ENCODE data around the gene CIB4. TPM values are rescaled to one million over a fixed set of nuclear protein-coding genes. Genes with fewer than 3 reads are reported as not detected.

CIB4 gene
- total and polyA plus RNA-seq, 9 of the 15 experiments (the other 6 are each of a cell fraction or from before 2014, with no cell fraction given), result not detected

GRCh38 chr2:26633351-26633945 is 7.7 kb downstream of the CIB4 start:
- Histone ChIP-seq H3K36me3 (ENCODE audit: control insufficient read depth, insufficient read depth, low read length) (no peaks in the 10 kb centered on the region), H3K27ac (ENCODE audit: extremely low read depth, low read depth, low read length) (no peak overlapping the region), H3K79me2 (ENCODE audit: control insufficient read depth, insufficient read depth, low read length) (no peaks in the 10 kb centered on the region), H4K20me1 (replicated peaks; ENCODE audit: control insufficient read depth, insufficient read depth, low read length) (peaks cover 20% of the 10 kb centered on the region; the same call in 1 of the 2 replicates), H3K9me3 (replicated peaks; ENCODE audit: control insufficient read depth, insufficient read depth, low read depth, low read length) (no peaks in the 10 kb centered on the region), H3K9me1 (ENCODE audit: control insufficient read depth, insufficient read depth, low read length) (no peaks in the 10 kb centered on the region), H3K4me2 (ENCODE audit: insufficient read depth, low read length) (no peak overlapping the region), H2AFZ (ENCODE audit: low read depth, low read length) (no peak overlapping the region), H3K27me3 (ENCODE audit: control insufficient read depth in 2 of 2, insufficient read depth in 2 of 2, low read length in 2 of 2) (peaks cover 48 to 89% of the 10 kb centered on the region in 2 experiments; a peak in 4 of 5 replicates), H3K9ac (ENCODE audit: insufficient read depth in 1 of 2, low read depth in 2 of 2, low read length in 2 of 2) (no peak overlapping the region), H3K4me1 (replicated peaks in 1 of 2; ENCODE audit: control insufficient read depth in 2 of 2, insufficient read depth in 2 of 2, low read length in 2 of 2) (peaks cover 0 to 3% of the 10 kb centered on the region in 2 experiments; a peak in 3 of 5 replicates), H3K4me3 (no peak overlapping the region)
- no peak for DNase-seq (ENCODE audit: extremely low read depth in 1 of 4, low spot score in 3 of 4)
- no peak for FAIRE-seq
- POLR2A ChIA-PET, result interaction anchor here (0.6 to 1.3 kb wide), 4 partner anchors 8 to 111 kb away, joined by 3 to 5 read pairs (median 3); partner anchors contain the start of gene CIB4
- no peak for TF ChIP-seq HBP1 (CRISPR knock-in tag; IDR thresholded peaks at IDR 0.05)
- no peak for TF ChIP-seq SIX5 (IDR thresholded peaks at IDR 0.05; ENCODE audit: borderline replicate concordance in 1 of 2, insufficient read depth in 1 of 2, low read depth in 1 of 2, low read length in 2 of 2)
- no peak for TF ChIP-seq SLC30A9 (CRISPR knock-in tag; IDR thresholded peaks at IDR 0.05)
- no peak for TF ChIP-seq ZNF146 (CRISPR knock-in tag; IDR thresholded peaks at IDR 0.05; ENCODE audit: unreplicated experiment)
- no peak for TF ChIP-seq GTF2E2 (tag; IDR thresholded peaks at IDR 0.05)
- no peak for TF ChIP-seq TRIM28 (IDR thresholded peaks at IDR 0.05)
- no peak for TF ChIP-seq LCOR (CRISPR knock-in tag; IDR thresholded peaks at IDR 0.05)
- TF ChIP-seq ARID1B (IDR thresholded peaks at IDR 0.05), result no peak
- CTCF ChIA-PET (ENCODE audit: low intra/inter-chr PET ratio), result no interaction called here
- no TSS peak for BruUV-seq (replicated peaks)
- ATAC-seq, result no peak
- intact Hi-C loops (cut with micrococcal nuclease) (no loop called here), in situ Hi-C loops (cut with MboI) (no loop called here)
- WGBS (ENCODE audit: insufficient coverage, low coverage, missing lambda C conversion rate), result 6% methylated on average over 12 of the region's 13 CpGs
